Stimulated activated CD8-positive, alpha-beta memory T cell treated with anti-CD3 and anti-CD28 coated beads, Interleukin-12 subunit alpha, Interleukin-12 subunit beta, amount 100 ng/mL, for 24 hours (primary cell): ENCODE results near the gene TBCD.

Source experiments
- DNase-seq: peaks from one replicate; pipeline ENCODE4 v3.0.0-alpha.2; 2020; ENCODE audit errors: extremely low read depth

Gene TBCD

DNA sequence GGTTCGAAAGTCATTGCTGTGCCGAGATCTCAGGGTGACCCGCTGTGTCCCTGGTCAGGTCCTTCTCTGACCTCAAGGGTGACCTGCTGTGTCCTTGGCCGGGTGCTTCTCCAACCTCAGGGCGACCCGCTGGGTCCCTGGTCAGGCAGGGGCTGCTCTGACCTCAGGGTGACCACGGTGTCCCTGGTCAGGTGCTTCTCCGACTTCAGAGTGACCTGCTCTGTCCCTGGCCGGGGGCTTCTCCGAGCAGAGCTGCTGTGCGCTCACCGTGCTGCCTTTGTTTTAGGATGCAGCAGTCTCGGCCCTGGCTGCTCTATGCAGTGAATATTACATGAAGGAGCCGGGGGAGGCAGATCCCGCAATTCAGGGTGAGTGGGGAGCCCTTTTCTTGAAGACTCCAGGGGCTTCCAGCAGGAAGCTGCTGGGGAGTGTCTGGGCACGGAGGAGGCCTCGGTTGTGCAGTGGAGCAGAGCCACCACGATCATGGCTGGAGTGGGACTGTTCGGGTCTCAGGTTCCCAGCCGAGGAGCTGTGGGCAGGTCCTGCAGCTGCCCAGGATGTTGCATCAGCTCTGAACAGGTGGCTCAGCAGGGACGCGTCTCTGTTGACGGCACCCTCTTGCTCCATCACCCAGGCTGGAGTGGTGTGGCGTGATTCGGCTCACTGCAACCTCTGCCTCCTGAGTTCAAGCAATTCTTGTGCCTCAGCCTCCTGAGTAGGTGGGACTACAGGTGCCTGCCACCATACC lies 171.7 kb downstream of the TBCD start:
- no peak for DNase-seq

DNA sequence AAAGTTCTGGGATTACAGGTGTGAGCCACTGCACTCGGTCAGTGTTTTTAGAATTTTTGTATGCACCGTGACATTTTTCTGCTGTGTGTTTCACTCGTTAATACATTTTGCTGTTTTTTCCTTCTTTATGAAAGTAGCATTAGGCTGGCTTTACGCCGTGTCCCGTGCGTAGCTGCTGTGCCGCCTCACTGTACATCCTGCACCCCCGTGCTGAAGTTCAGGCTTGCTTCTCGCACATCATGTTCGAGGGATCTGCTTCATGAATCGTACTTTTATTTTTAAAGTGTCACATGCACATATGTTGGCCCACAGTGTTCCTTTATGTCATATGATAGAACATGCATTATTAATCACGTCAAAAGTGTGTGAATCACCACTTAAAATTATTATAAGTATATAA lies 172.3 kb downstream of the TBCD start:
- DNase-seq, result no peak

DNA sequence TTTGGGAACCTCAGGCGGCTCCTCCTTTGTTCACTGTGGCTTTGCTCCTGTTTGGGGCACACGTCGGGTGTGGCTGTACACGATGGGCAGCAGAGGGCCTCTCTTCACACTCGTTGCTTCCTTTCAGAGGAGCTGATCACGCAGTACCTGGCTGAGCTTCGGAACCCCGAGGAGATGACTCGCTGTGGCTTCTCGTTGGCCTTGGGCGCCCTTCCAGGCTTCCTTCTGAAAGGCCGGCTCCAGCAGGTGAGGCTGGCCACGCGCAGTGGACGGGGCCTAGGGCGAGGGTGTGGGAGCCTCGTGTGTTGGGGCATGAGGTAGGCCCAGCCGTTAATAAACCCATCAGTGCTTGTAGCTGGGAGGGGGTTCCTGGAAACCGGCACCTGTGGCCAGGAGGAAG lies 172.9 kb downstream of the TBCD start:
- DNase-seq, result no peak

GRCh38 chr17:82925336-82925735 lies 173.5 kb downstream of the TBCD start:
- no peak for DNase-seq

DNA sequence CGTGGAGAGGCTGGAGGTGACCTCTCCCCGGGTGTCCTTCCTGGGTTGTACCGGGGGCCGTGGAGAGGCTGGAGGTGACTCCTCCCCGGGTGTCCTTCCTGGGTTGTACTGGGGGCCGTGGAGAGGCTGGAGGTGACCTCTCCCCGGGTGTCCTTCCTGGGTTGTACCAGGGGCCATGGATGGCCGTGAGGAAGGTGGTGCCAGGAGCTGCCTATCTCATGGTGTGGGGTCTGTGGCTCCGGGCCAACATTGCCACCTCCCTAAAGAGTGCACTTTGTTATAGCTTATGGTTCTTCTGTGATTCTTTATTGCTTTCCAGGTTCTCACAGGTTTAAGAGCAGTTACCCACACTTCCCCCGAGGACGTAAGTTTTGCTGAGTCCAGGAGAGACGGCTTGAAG lies 174.2 kb downstream of the TBCD start:
- DNase-seq, result no peak

- DNase-seq, result no peak
Measured at GRCh38 chr17:82926716-82927115, 174.9 kb downstream of the TBCD start.

DNA sequence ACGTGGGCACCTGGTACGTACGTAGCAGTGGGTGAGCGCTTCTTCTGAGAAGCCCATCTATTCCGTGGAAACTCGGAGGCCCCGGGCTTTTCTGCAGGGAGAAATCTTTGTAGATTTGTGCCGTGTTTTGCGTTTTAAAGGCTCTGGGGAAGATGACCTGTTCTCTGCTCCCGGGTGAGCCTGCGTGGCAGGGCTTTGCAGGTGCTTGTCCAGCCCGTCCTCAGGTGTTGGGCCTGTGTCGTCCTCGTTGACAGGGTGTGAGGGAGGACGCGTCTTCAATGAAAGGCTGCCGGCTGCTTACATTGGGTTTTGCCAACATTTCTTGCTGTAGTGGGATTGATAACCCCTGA lies 175.4 kb downstream of the TBCD start:
- DNase-seq, result no peak

DNA sequence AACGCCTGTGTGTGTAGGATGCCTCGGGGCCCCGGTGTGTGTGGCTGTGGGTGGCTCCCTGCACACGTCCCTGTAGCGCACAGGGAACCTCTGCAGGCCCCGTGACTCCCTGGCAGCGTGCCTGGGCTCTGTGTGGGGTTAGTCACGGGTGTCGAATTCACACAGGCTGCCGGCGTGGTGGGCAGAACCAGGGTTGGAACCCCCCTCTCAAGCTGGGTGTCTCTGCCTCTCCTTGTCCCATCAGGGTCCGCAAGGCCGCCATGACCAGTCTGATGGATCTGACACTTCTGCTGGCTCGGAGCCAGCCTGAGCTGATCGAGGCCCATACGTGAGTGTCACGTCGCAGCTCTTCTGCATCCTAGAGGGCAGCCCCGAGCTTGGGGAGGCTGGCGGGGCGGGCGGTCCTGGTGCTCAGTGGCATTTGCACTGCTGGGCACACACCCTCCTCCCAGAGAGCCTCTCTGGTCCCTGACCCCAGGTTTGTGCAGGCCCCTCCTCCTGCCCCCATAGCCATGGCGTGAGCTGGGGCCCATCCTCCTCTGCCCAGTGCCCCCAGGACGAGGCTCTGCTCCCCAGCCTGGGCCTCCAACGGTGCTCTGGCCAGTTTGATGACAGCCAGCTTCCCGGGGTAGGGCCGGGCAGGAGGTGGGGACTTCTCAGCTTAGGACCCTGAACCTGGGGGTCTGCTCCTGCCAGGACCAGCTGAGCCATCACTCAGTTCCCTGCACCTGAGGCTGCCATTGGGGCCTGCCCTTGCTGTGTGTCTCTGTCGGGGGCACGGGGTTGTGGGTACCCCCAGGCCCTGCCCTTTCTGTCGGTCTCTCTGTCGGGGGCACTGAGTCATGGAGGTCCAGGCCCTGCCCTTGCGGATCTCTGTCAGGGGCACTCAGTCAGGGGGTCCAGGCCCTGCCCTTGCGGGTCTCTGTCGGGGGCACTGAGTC lies 176.1 kb downstream of the TBCD start:
- no peak for DNase-seq

GRCh38 chr17:82929011-82929622 lies 177.3 kb downstream of the TBCD start:
- DNase-seq, result no peak

- no peak for DNase-seq
Measured at GRCh38 chr17:82929676-82930042, 177.8 kb downstream of the TBCD start.

- no peak for DNase-seq
Measured at GRCh38 chr17:82930043-82930923, 178.4 kb downstream of the TBCD start.

DNA sequence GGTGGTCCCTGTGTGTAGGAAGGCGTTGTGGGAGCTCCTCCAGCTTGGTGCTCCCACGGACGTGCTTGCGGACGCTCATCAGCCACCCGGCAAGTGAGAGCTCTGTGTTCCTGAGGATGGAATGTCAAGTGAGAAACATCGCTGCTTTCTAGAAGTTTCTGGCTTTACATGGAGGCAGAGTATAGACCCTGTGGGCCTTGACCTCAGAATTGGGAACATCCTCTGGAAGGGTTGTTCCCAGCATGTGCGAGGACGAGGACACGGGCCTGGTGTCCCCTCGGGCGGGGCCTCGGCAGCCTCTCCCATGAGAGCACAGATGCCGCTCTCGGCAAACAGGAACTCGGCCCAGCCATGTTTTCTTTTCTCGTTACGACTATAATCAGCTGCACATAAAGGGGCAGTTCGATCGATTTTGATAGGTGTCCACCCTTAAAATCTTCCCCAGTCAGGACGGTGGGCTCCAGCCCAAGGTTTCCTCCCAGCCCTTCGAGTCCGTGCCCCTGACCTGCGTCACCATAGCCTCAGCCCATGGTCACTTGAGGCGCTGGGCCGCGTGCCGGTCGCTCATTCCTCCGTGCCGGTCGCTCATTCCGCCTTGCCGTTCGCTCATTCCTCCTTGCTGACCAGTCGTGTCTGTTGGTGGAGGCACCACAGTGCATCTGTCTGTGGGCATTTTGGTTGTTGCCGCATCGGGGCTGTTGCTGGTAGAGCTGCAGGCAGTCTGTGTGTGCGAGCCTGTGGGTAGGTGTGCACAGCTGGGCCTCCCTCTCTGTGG lies 179.2 kb downstream of the TBCD start:
- DNase-seq, result no peak

DNA sequence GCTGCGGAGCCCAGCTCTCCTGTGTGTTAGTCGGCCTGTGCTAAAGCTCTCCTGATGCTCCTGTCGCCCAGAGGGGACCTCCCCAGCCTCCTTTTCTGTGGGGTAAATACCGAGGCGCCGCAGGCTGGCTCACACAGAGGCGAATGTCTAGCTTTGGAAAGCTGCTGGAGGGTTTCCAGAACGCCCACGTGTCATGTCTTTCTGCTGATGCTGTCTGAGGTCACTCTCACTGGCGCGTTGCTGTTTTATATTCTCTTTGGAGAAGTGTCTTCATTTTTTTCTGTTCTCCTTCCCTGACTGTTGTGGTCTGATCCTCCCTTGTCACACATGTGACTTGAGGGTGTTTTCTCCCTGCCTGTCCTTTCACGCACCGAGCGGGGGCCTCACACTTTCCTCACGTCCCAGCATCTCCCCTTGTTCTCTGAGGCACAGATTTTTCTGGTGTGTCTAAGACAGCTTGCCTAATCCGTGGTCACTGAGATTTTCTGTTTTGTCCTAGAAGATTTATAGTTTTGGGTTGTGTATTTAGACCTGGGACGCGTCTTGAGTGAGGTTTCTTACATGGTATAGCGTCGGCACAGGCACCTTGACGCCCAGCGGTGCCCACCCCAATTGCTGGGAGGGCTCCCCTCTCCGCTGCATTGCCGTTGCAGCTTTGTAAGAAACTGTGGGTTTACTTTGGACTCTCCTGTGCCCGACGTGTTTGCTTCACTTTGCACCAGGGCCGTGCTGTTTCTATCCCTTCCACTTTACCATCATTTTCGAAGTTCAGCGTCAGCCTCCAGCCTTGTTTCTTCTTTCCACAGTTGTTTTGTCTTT lies 180.0 kb downstream of the TBCD start:
- DNase-seq, result no peak

GRCh38 chr17:82932518-82933310 lies 180.8 kb downstream of the TBCD start:
- no peak for DNase-seq

- no peak for DNase-seq
Measured at GRCh38 chr17:82933911-82934310, 182.0 kb downstream of the TBCD start.

- no peak for DNase-seq
Measured at GRCh38 chr17:82935966-82936767, 184.3 kb downstream of the TBCD start.

GRCh38 chr17:82936768-82937171 lies 184.9 kb downstream of the TBCD start:
- no peak for DNase-seq
